HCT116 (cell line): ENCODE results near the gene GALK2. TPM values are rescaled to one million over a fixed set of nuclear protein-coding genes. Genes with fewer than 3 reads are reported as not detected.

Experiments
- ATAC-seq: fragments of 200-7000 bp; cut with Tn5 transposase; 2 replicates; pipeline ENCODE4 v1.9.1; 2020; ENCODE audit warnings: mild to moderate bottlenecking, moderate library complexity
- BruUV-seq: library from RNA; stranded (reverse); fragments of 400-500 nt; replicated peaks from 2 replicates; lab custom pipeline; 2021; lab: Mats Ljungman, UMichigan
- CTCF ChIA-PET: fragments of 300-600 bp; sonication (Branson Sonifier 250); formaldehyde crosslinking; loops from one replicate; lab custom pipeline; 2021; ENCODE audit warnings: antibody characterized with exemption; lab: Charles Lee
- POLR2A ChIA-PET: fragments of 300-600, 350-600 bp; sonication (Branson Sonifier 250); formaldehyde crosslinking; loops from one replicate; lab custom pipeline; 2021; ENCODE audit warnings: antibody characterized with exemption; lab: Charles Lee
- RAD21 ChIA-PET, 2 experiments: fragments of 300-600 bp; sonication (Branson Sonifier 250); formaldehyde crosslinking; loops; one replicate each; lab custom pipeline; 2023; ENCODE audit warnings: low total read pairs in 2 of 2; ENCODE audit not compliant: uncharacterized antibody in 2 of 2, unreplicated experiment in 2 of 2, low non-redundant PET in 1 of 2; lab: Charles Lee
- DNase-seq: peaks from one replicate; pipeline ENCODE4 v3.0.0-alpha.2; 2010; ENCODE audit warnings: low read depth, low spot score
- H2AFZ ChIP-seq: fragments of 200-600 bp; shearing (Covaris generic), sonication (generic); 2 replicates; pipeline ENCODE4 v1.6.1; 2017; ENCODE audit warnings: low read depth, mixed run types, mixed read lengths, antibody characterized with exemption, low read length; ENCODE audit not compliant: poor library complexity, severe bottlenecking
- H3K27ac ChIP-seq: 2 replicates; pipeline ENCODE4 v1.5.1; 2012; ENCODE audit warnings: low read depth, low read length
- H3K27me3 ChIP-seq: fragments of 200-600 bp; sonication (generic); 2 replicates; pipeline ENCODE4 v1.6.1; 2016; ENCODE audit warnings: mixed run types, low read length, mixed read lengths; ENCODE audit not compliant: insufficient read depth
- H3K36me3 ChIP-seq, 2 experiments: fragments of 200-500 bp in 1 of 2; fragments of 200-600 bp in 1 of 2; sonication (Bioruptor generic) in 1 of 2; sonication (generic) in 1 of 2; 2 replicates each; pipeline versions ENCODE4 v1.5.1 to v1.6.1; 2014 to 2016; ENCODE audit warnings: low read length in 2 of 2, inconsistent platforms in 1 of 2, mixed read lengths in 1 of 2, mixed run types in 1 of 2; ENCODE audit not compliant: insufficient read depth in 2 of 2, control insufficient read depth in 1 of 2
- H3K4me1 ChIP-seq, 2 experiments: fragments of 200-600 bp in 1 of 2; sonication (generic) in 1 of 2; 2 replicates each; pipeline versions ENCODE4 v1.5.1 to v1.6.1; 2012 to 2017; ENCODE audit warnings: low read length in 2 of 2, inconsistent platforms in 1 of 2, mild to moderate bottlenecking in 1 of 2, mixed read lengths in 1 of 2, mixed run types in 1 of 2, moderate library complexity in 1 of 2; ENCODE audit not compliant: insufficient read depth in 2 of 2, control insufficient read depth in 1 of 2
- H3K4me2 ChIP-seq: fragments of 200-600 bp; sonication (generic); 2 replicates; pipeline ENCODE4 v1.6.1; 2017; ENCODE audit warnings: mixed run types, low read length, mixed read lengths
- H3K4me3 ChIP-seq, 2 experiments: fragments of 200-600 bp in 1 of 2; sonication (generic) in 1 of 2; replicated peaks in 1 of 2; 2 replicates each; pipeline ENCODE4 v1.5.1; 2011 to 2016; ENCODE audit warnings: low read length in 2 of 2, control low read depth in 1 of 2, low read depth in 1 of 2, mild to moderate bottlenecking in 1 of 2, mixed read lengths in 1 of 2, mixed run types in 1 of 2
- H3K79me2 ChIP-seq: fragments of 200-600 bp; sonication (generic); 2 replicates; pipeline ENCODE4 v1.6.1; 2017; ENCODE audit warnings: mild to moderate bottlenecking, mixed run types, low read length, moderate library complexity, mixed read lengths; ENCODE audit not compliant: insufficient read depth
- H3K9ac ChIP-seq: fragments of 200-600 bp; sonication (generic); 2 replicates; pipeline ENCODE4 v1.6.1; 2016; ENCODE audit warnings: low read length, mixed read lengths
- H3K9me2 ChIP-seq: fragments of 200-600 bp; sonication (generic), shearing (Covaris generic); 2 replicates; pipeline ENCODE4 v1.6.1; 2017; ENCODE audit warnings: mixed run types, mild to moderate bottlenecking, moderate library complexity; ENCODE audit not compliant: insufficient read depth
- H3K9me3 ChIP-seq, 2 experiments: fragments of 200-500 bp in 1 of 2; fragments of 200-600 bp in 1 of 2; sonication (Bioruptor generic) in 1 of 2; sonication (generic) in 1 of 2; 2 replicates each; pipeline ENCODE4 v1.6.1; 2014 to 2017; ENCODE audit warnings: low read length in 2 of 2, mixed read lengths in 2 of 2, inconsistent platforms in 1 of 2, low read depth in 1 of 2, mild to moderate bottlenecking in 1 of 2, mixed run types in 1 of 2, moderate library complexity in 1 of 2; ENCODE audit not compliant: control insufficient read depth in 1 of 2, insufficient read depth in 1 of 2
- H4K20me1 ChIP-seq: fragments of 200-600 bp; sonication (generic), shearing (Covaris generic); 2 replicates; pipeline ENCODE4 v1.6.1; 2017; ENCODE audit warnings: mixed run types, mild to moderate bottlenecking, moderate library complexity; ENCODE audit not compliant: insufficient read depth
- CEBPB ChIP-seq: IDR thresholded peaks from 2 replicates; pipeline ENCODE4 v1.6.1; 2012; ENCODE audit warnings: low read depth
- CTCF ChIP-seq, 3 experiments: fragments of 200-600 bp in 1 of 3; sonication (generic) in 1 of 3; IDR thresholded peaks in 2 of 3; conservative IDR thresholded peaks in 1 of 3; 2 replicates each; pipeline ENCODE4 v1.5.1; 2012 to 2017; ENCODE audit warnings: low read depth in 2 of 3, low read length in 2 of 3, antibody characterized with exemption in 1 of 3, borderline replicate concordance in 1 of 3, control low read depth in 1 of 3, mild to moderate bottlenecking in 1 of 3, mixed read lengths in 1 of 3, mixed run types in 1 of 3, moderate library complexity in 1 of 3; ENCODE audit not compliant: insufficient read depth in 1 of 3
- POLR2A ChIP-seq: IDR thresholded peaks from 2 replicates; pipeline ENCODE4 v1.7.0; 2011; ENCODE audit warnings: borderline replicate concordance; ENCODE audit not compliant: insufficient read depth, insufficient read length; ENCODE audit errors: extremely low read depth
- REST ChIP-seq: IDR thresholded peaks from 2 replicates; pipeline ENCODE4 v1.6.1; 2012; ENCODE audit warnings: low read depth
- SIN3A ChIP-seq: IDR thresholded peaks from 2 replicates; pipeline ENCODE4 v1.6.1; 2012; ENCODE audit warnings: low read depth
- SRF ChIP-seq: IDR thresholded peaks from 2 replicates; pipeline ENCODE4 v1.6.1; 2012; ENCODE audit warnings: low read depth
- ZBTB33 ChIP-seq: IDR thresholded peaks from 2 replicates; pipeline ENCODE4 v1.6.1; 2011; ENCODE audit warnings: mild to moderate bottlenecking, low read length, moderate library complexity; ENCODE audit not compliant: insufficient replicate concordance; ENCODE audit errors: extremely low read depth
- intact Hi-C: fragments of 100-400 bp; cut with micrococcal nuclease; formaldehyde crosslinking; loops from 2 replicates; pipeline ENCODE4 v1.10.0; 2022
- total RNA-seq: library from RNA; stranded (reverse); gene quantifications from one replicate; pipeline ENCODE4 v1.2.1, GENCODE V29; 2021; ENCODE audit not compliant: unreplicated experiment

GALK2 gene
- total RNA-seq, 1 experiment from 2014 or later = 18.7 TPM

- ChIA-PET RAD21 (no interaction called here), POLR2A (no interaction called here), CTCF (no interaction called here)
- no peaks in the 10 kb centered on the region for H3K9me3 ChIP-seq
- no peaks in the 10 kb centered on the region for H3K4me1 ChIP-seq
- H3K9me2 ChIP-seq = no peaks in the 10 kb centered on the region
- no TSS peak for BruUV-seq
- H3K4me2 ChIP-seq = no peak overlapping the region
- H3K9ac ChIP-seq = no peak overlapping the region
- no peak overlapping the region for H2AFZ ChIP-seq
- H3K36me3 ChIP-seq = no peaks in the 10 kb centered on the region
- no peak overlapping the region for H3K4me3 ChIP-seq
- DNase-seq (no peak), ATAC-seq (no peak)
- no peaks in the 10 kb centered on the region for H3K27me3 ChIP-seq
- no peaks in the 10 kb centered on the region for H3K79me2 ChIP-seq
- no peaks in the 10 kb centered on the region for H4K20me1 ChIP-seq
- no peak overlapping the region for H3K27ac ChIP-seq
- TF ChIP-seq SRF (no peak), POLR2A (no peak), SIN3A (no peak), ZBTB33 (no peak), CEBPB (no peak), CTCF (IDR thresholded peaks at IDR 0.05 in 2 of 3, conservative IDR thresholded peaks at IDR 0.05 in 1 of 3; ENCODE audit: borderline replicate concordance in 1 of 3, insufficient read depth in 1 of 3, low read depth in 2 of 3, low read length in 2 of 3) (no peak), REST (no peak)
- intact Hi-C loops = no loop called here
Observed at GRCh38 chr15:49339656-49340055, 169.6 kb downstream of the GALK2 start.
